T1000 (cell line): ENCODE results near the gene PLEKHG5.
"Not testable (repeated sequence)": the region's sequence is repeated elsewhere in the genome, so short reads cannot be mapped to it uniquely, and the experiment has no call there.

Experiments used
- DNase-seq: peaks from one replicate; lab custom pipeline; 2025; ENCODE audit warnings: mixed read lengths; lab: John Stamatoyannopoulos, UW

The PLEKHG5 gene

DNA sequence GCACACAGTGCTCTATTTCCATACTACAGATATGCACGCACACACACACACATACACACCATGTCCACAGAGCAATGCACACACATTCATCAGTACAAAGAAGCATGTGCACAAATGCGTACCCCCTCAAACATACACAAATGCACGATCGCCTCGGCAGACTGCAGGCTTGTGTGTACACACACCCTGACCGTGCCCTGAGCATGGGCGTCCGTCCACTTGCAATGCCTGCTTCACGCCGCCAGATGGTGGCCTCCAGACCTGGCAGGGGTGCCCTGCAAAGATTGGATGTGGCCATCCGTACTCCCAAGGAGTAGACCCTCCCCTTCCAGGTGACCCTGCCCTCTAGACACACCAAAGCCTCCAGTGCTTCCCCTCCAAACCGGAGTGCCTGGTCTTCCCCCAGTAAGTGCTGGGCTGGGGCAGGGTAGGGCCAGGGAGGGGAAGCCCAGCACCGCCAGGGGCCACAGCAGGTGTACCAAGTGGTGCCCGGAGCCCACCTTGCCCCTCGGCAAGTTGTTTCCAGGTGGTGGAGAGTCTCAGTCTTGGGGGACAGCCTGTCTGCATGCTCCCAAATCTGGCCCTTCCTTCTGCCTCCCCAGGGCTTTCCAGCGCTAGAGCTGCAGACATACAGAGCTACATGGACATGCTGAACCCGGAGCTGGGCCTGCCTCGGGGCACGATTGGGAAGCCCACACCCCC lies 46.3 kb downstream of the PLEKHG5 start:
- no peak for DNase-seq

DNA sequence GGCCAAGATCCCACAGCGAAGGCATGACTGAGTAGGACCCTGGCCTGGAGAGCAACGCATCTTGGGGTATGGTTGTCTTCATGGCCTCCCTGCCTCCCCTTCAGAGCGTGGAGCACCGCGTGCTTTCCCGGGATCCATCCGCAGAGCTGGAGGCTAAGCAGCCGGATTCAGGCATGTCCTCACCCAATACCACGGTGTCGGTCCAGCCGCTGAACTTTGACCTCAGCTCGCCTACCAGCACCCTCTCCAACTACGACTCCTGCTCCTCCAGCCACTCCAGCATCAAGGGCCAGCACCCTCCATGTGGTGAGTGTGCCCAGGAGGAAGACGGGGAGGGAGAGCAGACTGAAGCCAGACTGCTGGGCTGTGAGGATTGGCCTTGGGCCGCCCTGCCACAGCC lies 47.1 kb downstream of the PLEKHG5 start:
- no peak for DNase-seq

DNA sequence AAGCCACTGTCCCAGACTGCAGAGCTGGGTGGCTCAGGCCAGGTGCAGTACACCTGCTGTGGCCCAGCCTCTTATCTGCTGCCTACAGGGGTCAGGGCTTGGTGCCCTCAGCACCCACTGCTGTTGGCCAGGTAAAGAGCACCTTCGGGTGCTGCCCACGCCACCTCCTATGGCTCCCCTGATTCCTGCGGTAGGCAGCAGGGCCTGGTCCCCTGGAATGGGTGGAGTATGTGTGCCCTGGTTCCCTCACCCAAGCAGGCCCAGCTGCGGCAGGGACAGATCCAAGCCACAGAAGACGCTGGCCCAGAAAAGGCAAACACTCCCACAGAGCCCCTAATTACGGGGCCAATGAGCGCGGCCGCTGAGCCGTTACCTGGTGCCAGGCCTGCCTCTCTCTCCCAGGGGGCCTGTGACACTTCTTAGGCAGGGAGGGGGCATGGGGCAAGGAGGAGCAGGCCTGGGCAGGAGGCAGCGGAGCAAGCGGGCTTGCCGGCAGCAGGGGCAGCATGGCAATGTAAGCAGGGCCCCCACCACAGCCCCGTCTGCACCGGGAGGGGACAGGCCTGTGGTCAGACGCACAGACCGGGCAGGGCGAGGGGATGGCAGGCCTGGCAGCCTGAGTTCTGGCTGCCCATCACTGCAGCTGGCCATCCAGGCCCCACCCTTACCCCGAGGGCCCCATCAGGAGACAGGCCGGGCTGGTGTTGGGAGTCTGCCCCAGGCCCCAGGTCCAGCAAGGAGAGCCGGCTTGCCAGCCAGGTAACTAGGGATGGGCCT lies 47.9 kb downstream of the PLEKHG5 start:
- no peak for DNase-seq

DNA sequence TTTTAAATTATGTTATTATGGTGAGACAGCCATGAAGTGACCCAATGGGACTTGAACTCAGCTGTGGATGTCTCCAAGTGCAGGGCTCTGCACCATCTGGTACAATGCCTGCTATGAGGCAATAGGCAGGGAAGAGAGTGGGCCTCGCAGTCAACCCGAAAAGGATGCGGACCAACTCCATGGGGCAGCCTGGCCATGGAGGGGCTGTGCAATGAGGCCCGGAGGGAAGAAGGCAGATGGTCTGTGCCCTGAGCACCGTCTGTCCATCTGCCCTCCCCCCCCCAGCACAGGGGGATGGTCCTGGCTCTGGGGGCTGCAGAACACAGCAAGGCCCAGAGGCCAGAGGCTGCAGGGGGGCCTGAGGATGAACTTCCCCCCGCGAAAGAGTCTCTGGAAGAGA lies 49.9 kb downstream of the PLEKHG5 start:
- no peak for DNase-seq

DNA sequence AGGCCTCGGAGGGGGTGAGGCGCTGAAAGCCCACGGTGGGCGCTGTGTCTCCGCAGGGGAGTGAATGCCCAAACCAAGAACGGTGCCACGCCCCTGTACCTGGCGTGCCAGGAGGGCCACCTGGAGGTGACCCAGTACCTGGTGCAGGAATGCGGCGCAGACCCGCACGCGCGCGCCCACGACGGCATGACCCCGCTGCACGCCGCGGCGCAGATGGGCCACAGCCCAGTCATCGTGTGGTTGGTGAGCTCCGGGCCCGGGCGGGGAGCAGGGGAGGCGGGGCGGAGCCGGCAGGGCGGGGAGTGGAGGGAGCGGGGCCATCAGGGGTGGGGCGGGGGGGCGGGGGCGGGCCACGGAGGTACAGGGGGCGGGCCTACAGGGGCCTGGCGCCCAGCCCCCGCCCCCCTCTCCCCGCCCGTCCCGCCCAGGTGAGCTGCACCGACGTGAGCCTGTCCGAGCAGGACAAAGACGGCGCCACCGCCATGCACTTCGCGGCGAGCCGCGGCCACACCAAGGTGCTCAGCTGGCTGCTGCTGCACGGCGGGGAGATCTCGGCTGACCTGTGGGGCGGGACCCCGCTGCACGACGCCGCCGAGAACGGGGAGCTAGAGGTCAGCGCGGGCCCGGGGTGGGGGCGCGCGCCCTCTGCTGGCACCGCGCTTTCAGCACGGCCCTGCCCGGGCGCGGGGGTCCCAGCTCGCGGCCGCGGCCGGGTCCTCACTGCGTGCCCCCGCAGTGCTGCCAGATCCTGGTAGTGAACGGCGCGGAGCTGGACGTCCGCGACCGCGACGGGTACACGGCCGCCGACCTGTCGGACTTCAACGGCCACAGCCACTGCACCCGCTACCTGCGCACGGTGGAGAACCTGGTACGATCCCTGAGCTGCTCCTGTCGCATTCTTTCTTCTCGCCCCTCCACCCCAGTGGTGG lies 51.0 kb downstream of the PLEKHG5 start:
- DNase-seq, result peak; percentile 39

DNA sequence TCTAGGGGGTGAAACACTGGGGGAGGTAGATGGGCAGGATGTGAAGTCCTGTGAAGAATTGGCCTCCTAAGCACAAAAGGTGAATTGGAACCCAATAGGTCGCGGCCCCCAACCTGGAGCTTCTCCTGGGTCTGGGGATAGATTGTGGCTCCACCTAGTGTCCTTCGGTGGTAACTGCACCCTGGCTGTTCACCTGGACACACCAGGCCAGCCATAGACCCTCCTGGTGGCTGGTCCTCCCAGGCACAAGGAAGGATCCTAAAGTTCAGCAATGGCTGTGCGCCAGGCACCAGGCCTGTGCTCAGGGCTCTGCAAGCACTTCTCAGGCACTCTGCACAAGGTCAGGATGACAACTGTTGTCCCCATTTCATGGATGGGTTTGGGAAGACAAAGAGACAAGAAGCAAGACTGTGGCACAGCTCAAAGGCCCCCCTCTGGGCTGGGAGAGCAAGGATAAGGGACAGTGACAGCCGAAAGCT lies 53.4 kb downstream of the PLEKHG5 start:
- peak; percentile 27 for DNase-seq

DNA sequence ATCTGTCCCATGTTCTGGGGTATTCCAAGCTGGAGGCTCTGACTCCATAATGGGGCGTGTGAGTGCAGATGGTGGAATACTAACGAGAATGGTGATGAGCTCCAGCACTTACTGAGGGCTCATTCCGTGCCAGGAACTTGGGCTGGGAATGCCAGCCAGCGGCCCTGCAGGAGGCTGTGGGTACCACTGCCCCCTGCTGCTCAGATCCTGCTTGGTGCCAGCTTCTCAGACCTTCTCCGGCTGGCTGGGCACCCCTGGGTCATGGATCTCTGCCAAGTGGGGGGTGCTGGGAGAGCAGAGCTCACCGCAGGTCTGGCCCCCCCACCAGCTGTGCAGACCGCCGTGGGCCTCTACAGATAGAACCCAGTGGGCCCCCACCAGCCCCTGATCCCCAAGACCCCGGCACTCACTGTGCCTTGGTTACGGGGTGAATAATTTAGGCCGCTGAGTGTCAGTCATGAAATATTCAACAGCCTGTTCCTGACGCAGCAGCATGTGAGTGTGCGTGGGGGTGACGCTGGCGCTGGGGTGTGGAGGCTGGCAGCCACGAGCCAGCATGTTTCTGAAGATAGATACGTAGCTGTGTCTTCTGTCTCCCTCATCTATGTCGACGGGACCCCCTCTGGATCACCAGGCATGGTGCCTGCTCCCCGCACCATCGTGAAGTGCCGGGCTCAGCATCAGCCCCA lies 54.3 kb downstream of the PLEKHG5 start:
- DNase-seq, result not testable (repeated sequence)

DNA sequence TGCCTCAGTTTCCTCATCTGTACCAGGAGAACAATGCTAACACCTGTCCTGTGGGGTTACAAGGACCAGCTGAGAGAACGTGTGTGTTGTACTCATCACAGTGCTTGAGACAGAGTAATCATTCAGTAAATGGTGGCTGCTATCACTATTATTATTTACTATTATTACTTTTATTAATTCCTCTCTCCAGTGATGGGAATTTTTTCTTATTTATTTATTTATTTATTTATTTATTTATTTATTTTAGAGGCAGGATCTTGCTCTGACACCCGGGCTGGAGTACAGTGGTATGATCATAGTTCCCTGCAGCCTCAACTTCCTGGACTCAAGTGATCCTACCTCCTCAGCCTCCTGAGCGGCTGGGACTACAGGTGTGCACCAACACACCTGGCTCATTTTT lies 55.2 kb downstream of the PLEKHG5 start:
- DNase-seq, result not testable (repeated sequence)

DNA sequence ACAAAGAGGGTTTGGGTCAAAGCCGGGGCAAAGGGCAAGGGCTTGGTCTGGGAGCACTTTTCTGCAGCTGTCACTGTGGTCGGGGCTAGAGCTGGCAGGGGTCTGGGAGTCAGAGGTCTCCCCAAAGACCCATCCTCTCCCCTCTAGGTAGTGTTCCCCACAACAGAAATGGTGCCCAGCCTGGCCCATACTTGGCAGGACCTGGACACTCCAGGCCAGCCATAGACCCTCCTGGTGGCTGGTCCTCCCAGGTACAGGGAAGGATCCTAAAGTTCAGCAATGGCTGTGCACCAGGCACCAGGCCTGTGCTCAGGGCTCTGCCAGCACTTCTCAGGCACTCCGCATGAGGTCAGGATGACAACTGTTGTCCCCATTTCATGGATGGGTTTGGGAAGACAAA lies 55.9 kb downstream of the PLEKHG5 start:
- no peak for DNase-seq

DNA sequence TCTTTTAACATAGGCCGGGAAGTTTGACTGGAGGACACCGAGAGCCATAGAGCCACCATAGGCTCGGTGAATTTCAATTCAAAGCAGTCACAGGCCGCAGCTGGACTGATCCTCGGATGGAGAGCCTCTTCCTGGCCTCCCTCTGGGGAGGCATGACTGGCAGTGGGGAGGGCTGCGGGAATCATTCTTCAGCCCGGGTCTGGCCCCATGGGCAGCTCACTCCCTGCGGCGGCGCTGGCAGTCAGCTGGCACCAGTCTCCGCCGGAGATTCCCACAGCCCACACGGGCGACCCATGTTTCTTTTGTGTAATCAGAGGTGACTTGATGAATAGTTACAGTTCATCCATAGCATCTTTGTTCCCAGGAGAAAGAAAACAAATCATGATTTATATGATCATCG lies 56.3 kb downstream of the PLEKHG5 start:
- DNase-seq, result no peak

DNA sequence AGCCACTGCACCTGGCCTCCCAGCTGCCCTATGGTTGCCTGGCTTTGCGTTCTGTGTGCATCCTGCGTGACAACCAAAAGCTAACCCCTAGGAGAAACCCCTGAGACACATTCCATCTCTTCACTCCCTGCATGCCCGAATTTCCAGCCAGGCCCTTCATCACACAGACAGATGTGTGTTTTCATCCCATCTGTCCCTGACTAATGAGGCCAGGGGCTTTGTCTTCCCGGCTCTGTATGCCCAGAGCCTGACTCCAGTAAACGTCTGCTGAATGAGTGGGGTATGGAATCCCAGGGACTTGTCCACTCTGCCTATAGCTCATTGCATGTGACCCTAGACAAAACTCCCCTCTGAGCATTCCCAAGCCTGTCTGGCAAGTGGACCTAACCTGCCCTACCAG lies 57.3 kb downstream of the PLEKHG5 start:
- DNase-seq, result no peak

DNA sequence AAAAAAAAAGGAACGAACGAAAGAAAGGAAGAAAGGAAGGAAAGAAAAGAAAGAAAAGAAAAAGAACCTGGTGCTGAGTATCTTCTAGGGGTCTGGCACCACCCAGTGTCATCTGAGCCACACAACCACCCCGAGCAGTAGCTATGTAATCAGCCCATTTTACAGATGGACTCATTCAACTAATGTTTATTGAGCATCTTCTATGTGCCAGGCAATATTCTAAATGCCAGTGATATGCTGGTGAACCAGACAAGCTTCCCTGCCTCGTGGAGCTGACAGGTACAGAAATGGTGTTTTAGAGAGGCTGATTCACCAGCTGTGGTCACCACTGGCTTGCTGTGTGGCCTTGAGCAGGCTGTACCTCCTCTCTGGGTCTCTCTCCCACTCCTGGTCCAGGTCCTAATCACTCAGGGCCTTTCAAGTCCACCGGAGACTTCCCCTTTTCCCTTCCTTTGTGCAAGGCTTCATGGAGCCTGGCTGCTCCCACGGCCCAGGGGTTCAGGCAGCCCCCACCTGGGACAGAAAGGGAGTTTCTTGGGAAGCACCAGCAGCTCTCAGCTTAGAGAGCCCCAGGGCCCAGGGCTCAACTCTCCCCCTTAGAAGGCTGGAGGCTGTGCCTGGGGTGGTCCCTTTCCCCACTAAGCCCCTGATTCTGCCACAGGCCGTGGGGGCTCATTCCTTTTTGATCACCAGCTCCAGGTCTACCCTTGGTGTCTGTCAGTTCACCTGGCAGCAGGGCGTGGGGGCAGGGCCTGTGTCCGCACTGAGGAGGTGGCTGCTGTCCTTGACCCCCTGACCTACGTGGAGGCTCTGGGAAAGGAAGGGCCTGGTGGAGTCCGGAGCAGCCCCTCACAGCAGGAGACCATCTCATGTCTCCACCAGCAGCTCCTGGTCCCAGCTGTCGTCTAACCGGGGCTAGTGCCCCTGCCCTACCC lies 59.6 kb downstream of the PLEKHG5 start:
- DNase-seq, result not testable (repeated sequence)

DNA sequence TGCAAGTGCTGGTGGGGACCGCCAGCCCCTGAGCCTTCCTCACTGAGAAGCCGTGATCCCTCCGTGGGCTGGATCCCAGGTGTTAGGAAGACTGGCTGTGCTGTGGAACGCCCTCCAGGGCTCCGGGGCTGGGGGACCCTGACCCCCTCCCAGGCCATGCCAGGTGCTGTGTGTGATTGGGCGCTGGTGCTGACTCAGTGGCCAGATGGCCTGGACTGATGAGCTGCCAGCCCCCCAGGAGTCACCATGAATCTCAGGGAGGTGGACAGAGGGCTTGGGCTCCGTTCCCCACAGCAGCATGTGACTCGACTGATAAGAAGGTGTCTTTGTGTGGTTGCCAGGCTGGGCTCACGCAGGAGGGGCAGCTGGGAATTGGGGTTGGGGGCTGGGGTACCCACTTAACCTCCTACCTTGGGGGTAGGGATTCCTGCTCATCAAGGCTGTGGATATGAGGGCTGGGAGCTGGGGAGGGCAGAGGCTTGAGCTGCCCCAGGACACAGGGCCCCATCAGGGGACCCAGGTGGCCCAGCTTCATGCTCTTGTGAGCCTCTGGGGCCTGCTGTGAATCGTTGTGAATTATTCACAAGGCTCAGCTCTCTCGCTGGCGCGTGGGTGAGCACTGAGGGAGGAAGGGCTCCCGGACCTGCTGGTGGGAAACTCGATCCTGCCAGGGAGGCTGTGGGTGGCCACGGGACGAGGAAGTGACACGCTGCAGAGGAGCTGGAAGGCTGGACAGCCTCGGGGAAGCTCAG lies 61.6 kb downstream of the PLEKHG5 start:
- DNase-seq, result not testable (repeated sequence)

DNA sequence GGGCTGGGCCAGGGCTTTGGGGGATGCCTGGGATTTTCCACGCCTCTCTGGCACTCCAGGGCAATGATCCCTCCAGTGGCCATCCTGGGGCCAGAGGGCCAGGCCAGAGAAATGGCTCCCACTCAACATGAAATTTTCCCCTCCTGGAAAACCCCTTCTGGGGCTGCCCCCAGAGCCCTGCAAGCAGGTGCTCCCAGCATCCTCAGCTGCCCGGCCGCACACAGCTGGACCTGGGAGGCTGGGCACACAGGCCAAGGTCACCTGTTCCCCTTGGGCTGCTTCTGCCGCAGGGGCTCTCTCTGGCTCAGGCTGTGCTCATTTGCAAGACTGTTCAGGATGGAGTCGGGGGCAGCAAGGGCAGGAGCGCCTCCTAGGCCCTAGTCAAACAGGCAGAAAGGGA lies 63.0 kb downstream of the PLEKHG5 start:
- not testable (repeated sequence) for DNase-seq

DNA sequence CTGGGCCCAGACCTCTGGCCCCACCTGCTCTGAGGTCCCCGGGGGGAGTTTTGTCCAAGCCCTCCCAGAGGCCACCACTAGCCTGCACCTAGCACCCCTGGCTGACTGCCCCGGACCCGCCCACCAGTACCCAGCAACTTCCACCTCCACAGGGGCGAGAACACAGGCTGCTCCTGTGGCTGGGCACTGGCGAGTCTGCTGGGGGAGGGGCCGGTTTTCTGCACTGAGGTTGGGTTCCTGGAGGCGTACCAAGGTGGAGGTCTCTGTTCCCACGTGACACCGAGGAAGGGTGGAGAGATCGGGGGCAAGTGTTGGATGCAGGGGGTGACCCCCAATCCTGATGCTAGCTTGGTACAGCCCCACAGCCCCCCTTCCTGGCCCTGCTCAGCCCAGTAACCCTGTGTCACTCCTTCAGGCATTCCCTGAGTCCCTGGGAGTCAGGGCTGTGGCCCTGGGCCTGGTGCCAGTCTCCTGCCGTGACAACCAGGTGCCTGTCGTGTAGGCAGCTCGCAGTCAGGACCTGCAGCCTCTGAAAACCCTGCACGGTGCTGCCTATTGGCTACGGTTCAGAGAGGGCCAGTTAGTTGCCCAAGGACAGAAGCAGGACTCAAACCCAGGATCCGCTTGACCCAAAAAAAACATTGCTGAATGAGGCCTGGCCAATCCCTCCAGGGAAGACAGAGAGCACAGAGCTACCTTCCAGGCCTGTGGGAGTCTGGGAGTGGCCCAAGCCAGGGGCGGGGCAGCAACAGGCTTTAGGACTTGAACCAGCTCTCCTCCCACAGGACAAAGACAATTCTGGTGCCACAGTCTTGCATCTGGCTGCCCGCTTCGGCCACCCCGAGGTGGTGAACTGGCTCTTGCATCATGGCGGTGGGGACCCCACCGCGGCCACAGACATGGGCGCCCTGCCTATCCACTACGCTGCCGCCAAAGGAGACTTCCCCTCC lies 63.8 kb downstream of the PLEKHG5 start:
- no peak for DNase-seq

DNA sequence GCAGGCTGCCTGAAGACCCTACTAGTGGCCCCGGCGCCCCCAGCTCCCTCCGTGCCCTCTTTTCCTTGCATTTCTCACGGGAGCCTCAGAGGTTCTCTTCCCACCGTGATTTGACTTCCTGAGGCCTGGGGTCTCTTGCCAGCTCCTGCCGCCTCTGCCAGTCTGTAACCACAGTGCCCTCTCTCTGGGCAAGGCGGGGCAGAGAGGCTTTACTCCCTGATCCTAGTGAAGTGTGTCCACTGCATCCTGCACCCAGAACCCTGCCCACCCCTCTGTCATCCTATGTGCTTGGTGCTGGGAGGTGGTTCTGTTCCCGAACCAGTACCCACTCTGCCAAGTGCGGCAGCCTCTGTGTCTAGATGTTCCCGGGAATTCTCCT lies 64.5 kb downstream of the PLEKHG5 start:
- no peak for DNase-seq

DNA sequence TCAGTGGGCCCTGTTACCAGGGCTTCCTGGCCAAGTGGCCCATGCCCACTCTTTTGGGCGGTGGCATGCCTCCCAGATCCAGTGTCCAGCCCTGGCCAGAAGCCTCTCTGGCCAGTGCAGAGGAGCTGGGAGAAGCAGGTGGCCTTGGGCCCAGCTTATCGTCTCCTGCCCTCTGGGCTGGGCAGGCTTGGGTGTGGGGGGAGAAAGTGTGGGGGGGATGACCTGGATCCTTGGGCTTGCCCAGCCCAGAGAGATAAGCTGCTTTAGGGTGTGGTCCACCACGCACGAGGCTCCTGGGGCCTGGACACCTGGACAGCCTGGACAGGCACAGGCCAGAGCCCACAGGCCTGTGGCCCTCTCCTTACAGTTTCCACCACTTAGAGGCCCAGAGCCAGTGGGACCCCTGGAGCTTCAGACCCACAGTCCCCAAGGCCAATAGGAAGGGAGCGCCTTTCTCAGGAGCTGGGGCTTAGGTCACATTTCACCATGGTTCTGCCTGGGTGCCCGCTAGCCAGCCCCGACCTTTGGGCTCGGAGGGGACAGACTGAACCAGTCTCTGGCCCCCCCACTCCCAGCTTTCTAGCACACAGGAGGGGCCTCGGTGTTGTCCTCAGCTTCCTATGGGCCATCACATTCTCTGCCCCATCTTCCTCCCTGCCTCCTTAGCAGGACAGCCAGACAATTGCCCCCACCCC lies 65.0 kb downstream of the PLEKHG5 start:
- no peak for DNase-seq

DNA sequence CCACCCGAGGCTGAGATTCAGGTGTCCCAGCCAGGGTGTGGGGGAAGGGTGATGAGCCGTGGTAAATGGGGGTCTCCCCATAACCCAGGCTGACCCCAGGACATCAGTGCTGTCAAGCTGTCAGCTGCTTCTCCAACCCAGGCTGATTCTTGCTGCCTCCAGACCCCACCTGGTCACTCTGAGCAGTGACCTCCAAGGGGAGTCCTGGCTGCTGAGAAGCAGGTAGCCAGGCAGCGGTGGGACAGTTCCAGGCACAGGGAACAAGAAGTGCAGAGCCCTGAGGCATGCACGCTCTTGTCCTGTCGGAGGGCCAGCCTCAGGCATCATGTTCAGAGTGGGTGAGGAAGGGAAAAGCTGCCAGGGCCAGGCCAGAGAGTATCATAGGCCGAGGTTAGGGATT lies 65.8 kb downstream of the PLEKHG5 start:
- no peak for DNase-seq
